IPS-11a (cell line): ENCODE results near the gene L2HGDH.
A peak's percentile ranks its signal among the peaks of the same experiment; 100 is the strongest.
"Not testable (repeated sequence)": the region's sequence is repeated elsewhere in the genome, so short reads cannot be mapped to it uniquely, and the experiment has no call there.

Source experiments
- H3K4me3 ChIP-seq: one replicate; pipeline ENCODE4 v1.5.1; 2013; ENCODE audit warnings: low read depth, low read length, control low read depth

The L2HGDH gene

DNA sequence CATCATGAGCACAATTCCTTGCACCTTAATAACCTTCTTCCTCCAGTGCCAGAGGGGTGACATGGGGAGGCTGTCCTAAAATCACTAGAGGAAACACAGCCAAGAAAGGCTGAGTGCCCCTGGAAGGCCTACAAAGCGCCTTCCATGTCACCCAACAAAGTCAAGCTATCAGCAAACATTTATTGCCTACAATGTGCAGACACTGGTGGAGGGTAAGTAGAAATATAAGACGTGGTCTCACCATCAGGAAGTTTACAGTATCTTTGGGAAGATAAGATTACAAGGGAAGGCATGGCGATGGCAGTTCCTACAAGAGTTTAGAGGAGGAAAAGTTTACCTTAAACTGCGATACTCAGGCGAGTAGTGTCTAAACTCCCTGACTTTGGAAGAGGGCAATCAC is 28.0 kb upstream of the L2HGDH start:
- H3K4me3 ChIP-seq = no peak overlapping the region

- no peak overlapping the region for H3K4me3 ChIP-seq
Observed at GRCh38 chr14:50339178-50339804, 27.3 kb upstream of the L2HGDH start.

GRCh38 chr14:50338587-50338986 is 26.6 kb upstream of the L2HGDH start:
- H3K4me3 ChIP-seq = no peak overlapping the region

- no peak overlapping the region for H3K4me3 ChIP-seq
Observed at GRCh38 chr14:50335989-50336824, 24.2 kb upstream of the L2HGDH start.

GRCh38 chr14:50335389-50335788 is 23.4 kb upstream of the L2HGDH start:
- H3K4me3 ChIP-seq = no peak overlapping the region

- no peak overlapping the region for H3K4me3 ChIP-seq
Observed at GRCh38 chr14:50334211-50334610, 22.2 kb upstream of the L2HGDH start.

DNA sequence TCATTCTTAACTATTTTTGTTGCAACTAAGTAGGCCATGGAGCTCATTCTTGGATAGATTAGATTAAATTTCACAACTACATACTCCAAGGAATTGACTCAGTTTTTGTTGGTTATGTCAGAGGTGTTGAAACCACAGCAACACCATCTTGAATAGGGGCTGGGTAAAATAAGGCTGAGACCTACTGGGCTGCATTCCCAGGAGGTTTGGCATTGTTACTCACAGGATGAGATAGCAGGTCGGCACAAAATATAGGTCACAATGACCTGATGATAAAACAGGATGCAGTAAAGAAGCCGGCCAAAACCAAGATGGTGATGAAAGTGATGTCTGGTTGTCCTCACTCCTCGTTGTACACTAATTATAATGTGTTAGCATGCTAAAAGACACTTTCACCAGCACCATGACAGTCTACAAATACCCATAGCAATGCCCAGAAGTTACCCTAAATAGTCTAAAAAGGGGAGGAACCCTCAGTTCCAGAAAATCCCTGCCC is 21.0 kb upstream of the L2HGDH start:
- H3K4me3 ChIP-seq = no peak overlapping the region

GRCh38 chr14:50331596-50331995 is 19.6 kb upstream of the L2HGDH start:
- H3K4me3 ChIP-seq = no peak overlapping the region

DNA sequence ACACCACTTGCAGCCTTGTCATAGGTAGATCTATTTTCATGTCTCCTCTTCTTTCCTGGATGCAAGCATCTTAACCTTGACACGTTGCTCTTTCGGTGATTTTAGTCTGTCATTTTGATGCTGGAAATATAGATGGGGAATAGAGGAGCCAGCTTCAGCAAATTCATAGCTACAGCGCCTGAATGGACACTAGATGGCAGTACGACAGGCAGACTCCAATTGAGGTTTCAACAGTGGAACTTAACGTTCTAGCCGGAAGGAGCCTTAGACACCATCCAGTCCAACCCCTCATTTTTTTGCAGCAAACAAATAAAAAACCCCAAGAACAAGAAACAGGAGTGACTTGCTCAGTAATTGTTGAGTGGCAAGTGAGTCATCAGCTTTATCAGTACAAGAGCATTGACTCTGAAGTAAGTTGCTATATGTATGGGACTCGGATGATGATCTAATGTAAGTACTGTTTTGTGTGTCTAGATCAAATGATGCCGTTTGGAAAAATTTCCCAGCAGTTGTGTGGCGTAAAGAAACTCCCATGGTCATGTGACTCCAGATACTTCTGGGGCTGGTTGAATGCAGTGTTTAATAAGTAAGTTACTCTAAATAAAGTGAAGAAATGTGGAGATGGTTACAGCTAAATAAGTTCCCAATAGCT is 9.1 kb upstream of the L2HGDH start:
- H3K4me3 ChIP-seq = no peak overlapping the region

DNA sequence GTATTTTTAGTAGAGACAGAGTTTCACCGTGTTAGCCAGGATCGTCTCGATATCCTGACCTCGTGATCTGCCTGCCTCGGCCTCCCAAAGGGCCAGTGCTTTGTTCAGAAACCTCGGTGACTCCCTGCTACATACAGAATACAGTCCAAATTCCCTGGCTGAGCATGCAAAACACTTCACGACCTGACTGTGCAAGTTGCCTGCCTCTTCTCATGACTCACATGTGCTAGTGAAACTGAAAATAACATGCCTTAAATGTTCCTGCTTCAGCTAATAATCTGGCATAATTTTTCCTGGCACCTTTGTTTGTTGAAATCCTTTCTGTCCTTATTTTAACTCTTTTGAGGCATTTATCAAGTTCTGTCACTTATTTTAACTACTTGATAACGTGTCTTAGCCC is 8.3 kb upstream of the L2HGDH start:
- no peak overlapping the region for H3K4me3 ChIP-seq

DNA sequence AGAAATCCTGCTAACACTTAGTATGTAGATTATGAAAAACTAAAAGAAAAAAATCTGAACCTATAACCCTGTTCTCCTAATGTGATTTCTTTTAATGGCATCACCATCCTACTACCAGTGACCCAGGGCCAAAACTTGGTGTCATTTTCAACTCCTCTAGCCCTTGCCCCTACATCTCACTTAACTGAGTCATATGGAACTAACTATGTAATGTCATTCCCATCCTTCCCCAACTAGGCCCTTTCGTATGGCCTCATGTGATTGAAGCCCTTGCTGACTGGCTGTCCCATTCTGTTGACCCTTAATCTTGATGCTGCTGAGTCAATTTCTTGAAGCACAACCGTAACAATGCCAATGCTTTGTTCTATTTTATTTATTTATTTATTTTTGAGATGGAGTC is 7.7 kb upstream of the L2HGDH start:
- no peak overlapping the region for H3K4me3 ChIP-seq

- H3K4me3 ChIP-seq = no peak overlapping the region
Observed at GRCh38 chr14:50319293-50319692, 7.3 kb upstream of the L2HGDH start.

GRCh38 chr14:50318031-50318626 is 6.1 kb upstream of the L2HGDH start:
- no peak overlapping the region for H3K4me3 ChIP-seq

DNA sequence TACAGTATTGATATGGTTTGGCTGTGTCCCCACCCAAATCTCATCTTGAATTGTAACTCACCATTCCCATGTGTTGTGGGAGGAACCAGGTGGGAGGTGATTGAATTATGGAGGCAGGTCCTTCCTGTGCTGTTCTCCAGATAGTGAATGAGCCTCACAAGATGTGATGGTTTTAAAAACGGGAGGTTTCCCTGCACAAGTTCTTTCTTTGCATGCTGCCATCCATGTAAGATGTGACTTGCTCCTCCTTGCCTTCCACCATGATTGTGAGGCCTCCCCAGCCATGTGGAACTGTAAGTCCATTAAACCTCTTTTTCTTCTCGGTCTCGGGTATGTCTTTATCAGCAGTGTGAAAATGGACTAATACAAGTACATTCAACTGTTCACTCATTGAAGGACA is 2.1 kb upstream of the L2HGDH start:
- not testable (repeated sequence) for H3K4me3 ChIP-seq

DNA sequence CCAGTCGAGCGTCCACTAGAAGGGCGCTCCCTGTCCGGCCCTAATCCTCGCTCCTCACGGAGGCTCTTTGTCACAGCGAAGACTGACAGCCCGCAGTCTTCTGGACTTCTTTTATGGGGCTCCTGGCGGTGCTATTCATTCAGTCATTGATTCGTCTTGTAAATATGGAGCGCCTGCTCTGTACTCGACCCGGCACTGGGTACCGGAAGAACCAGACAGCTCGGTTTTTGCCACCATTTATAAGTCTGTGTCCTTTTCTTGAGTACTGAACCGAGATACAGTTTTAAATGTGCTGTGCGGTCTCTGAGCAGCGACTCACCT is 665 bp upstream of the L2HGDH start:
- peak overlapping the region; percentile 66 for H3K4me3 ChIP-seq

DNA sequence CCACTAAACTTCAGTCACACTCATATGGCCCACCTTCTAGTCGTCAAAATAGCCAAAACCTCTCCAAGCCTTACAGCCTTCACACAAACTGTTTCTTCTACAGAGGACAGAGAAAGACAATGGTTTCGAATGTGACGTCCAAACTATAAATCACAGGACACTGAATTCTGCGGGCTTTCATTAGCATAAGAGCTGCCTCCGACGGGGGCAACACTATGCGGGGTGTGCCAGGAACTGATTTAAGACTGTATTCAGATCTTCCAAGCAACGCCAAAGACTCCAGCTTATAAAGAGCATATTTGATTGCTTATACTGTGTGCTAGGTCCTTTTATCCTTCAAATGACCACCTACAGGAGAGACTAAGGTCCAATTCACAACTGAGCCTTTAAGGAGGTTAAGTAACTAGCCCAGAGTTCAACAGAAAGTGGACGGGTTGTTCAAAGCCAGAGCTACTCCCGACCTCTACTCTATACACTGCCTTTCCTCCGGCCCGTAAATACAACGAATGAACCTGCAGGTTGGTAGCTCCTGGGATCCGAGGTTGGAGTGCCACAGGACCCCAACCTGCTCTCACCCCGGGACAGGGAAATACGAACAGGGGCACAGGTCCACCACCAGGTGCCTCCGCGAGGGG is 575 bp downstream of the L2HGDH start:
- H3K4me3 ChIP-seq = peak overlapping the region; percentile 66

DNA sequence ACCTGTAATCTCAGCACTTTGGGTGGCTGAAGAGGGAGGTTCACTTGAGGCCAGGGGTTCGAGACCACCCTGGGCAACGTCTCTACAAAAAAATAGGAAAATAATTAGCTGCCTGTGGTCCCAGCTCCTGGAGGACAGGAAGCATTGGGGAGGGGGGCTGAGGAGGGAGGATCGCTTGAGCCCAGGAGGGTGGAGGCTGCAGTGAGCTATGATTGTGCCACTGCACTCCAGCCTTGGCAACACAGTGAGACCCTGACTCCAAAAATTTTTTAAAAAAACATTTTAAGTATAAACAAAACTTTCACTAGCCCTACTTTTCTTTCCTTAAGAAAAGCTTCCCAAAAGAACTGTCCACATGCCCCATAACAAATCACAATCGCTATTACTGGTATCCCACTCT is 1.6 kb downstream of the L2HGDH start:
- no peak overlapping the region for H3K4me3 ChIP-seq

DNA sequence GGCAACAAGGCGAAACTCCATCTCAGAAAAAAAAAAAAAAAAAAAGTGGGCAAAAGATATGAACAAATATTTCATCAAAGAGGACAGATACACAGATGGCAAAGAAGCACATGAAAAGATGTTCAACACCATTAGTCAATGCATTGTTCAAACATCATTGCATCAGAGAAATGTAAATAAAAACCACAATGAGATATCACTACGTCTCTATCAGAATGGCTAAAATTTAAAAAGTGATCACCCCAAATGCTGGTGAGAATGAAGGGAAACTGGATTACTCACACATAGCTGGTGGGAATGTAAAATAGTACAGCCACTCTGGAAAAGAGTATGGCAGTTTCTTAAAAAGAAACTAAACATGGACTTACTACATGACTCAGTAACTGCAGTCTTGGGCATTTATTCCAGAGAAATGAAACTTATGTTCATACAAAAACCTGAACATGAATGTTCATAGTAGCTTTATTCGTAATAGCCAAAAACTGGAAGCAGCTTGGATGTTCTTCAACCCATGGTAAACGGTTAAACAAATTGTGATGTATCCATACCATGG is 3.6 kb downstream of the L2HGDH start:
- H3K4me3 ChIP-seq = no peak overlapping the region

DNA sequence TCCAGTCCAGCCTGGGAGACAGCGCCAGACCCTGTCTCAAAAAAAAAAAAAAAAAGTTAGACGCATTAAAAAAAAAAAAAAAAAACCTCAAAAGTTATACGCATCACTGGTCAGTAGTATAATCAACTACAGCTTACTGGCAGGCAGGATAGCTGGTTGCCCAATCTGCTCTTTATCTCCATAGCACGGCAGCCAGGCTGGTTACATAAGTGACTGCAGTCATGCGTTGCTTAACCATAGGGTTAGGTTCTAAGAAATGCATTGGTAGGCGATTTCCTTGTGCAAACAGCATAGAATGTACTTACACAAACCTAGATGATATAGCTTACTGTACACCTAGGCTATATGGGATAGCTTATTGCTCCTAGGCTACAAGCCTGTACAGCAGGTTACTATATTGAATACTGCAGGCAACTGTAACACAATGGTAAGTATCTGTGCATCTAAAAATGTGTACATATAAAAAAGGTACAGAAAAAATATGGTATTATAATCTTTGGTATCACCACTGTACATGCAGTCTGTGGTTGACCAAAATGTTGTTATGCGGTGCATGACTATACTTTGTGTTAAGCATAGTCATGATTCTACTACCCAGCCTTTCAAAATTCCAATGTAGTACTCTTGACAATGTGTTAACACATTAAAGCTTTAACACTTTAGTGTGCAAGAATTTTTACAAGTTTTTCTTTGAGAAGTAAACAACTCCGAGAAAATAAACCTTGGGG is 8.1 kb downstream of the L2HGDH start:
- no peak overlapping the region for H3K4me3 ChIP-seq

GRCh38 chr14:50301914-50302313 is 10.1 kb downstream of the L2HGDH start:
- H3K4me3 ChIP-seq = no peak overlapping the region
